Myocyte (in vitro differentiated cells): ENCODE results near the gene KRT39. TPM values are rescaled to one million over a fixed set of nuclear protein-coding genes. Genes with fewer than 3 reads are reported as not detected.
"Not testable (repeated sequence)": the region's sequence is repeated elsewhere in the genome, so short reads cannot be mapped to it uniquely, and the experiment has no call there.

Experiments
- DNase-seq: peaks from one replicate; pipeline ENCODE4 v3.0.0-alpha.2; 2012; ENCODE audit warnings: low read depth
- total RNA-seq: library from RNA; depleted of rRNA; stranded (reverse); fragments of >200 nt; gene quantifications from 2 replicates; pipeline ENCODE4 v1.2.3, GENCODE V29; 2014

The KRT39 gene
- total RNA-seq, 1 donor from 2014 or later, result not detected

GRCh38 chr17:40942553-40942952, 24.2 kb downstream of the KRT39 start:
- no peak for DNase-seq

GRCh38 chr17:40940266-40940665, 26.5 kb downstream of the KRT39 start:
- no peak for DNase-seq

- no peak for DNase-seq
These were observed 27.8 kb downstream of the KRT39 start for GRCh38 chr17:40938981-40939380.

GRCh38 chr17:40937384-40937819, 29.3 kb downstream of the KRT39 start, which contains the start of gene KRT23:
KRT23 (minus strand) TSS chr17:40937646; CDS start chr17:40936603, 1,043 bp downstream.
- DNase-seq, result no peak

- no peak for DNase-seq
These were observed 29.8 kb downstream of the KRT39 start for GRCh38 chr17:40936976-40937375.

- DNase-seq, result no peak
These were observed 30.2 kb downstream of the KRT39 start for GRCh38 chr17:40936437-40936971.

- DNase-seq, result no peak
These were observed 31.1 kb downstream of the KRT39 start for GRCh38 chr17:40935624-40936023.

- no peak for DNase-seq
These were observed 34.1 kb downstream of the KRT39 start for GRCh38 chr17:40932608-40933007.

- DNase-seq, result no peak
These were observed 35.4 kb downstream of the KRT39 start for GRCh38 chr17:40931311-40931710.

- DNase-seq, result no peak
These were observed 40.4 kb downstream of the KRT39 start for GRCh38 chr17:40926341-40926740.

GRCh38 chr17:40922239-40922638, 44.5 kb downstream of the KRT39 start:
- DNase-seq, result peak; percentile 88

- peak; percentile 65 for DNase-seq
These were observed 45.7 kb downstream of the KRT39 start for GRCh38 chr17:40921026-40921425.

GRCh38 chr17:40917116-40917515, 49.6 kb downstream of the KRT39 start:
- DNase-seq, result not testable (repeated sequence)

GRCh38 chr17:40916366-40916765, 50.4 kb downstream of the KRT39 start:
- peak; percentile 17 for DNase-seq

GRCh38 chr17:40915721-40916256, 51.0 kb downstream of the KRT39 start:
- peak; percentile 45 for DNase-seq

GRCh38 chr17:40915199-40915661, 51.5 kb downstream of the KRT39 start:
- DNase-seq, result peak; percentile 73

GRCh38 chr17:40914075-40914855, 52.5 kb downstream of the KRT39 start:
- no peak for DNase-seq

- no peak for DNase-seq
These were observed 54.1 kb downstream of the KRT39 start for GRCh38 chr17:40912486-40913210.

- peak; percentile 52 for DNase-seq
These were observed 56.3 kb downstream of the KRT39 start for GRCh38 chr17:40910441-40910841.

- no peak for DNase-seq
These were observed 57.0 kb downstream of the KRT39 start for GRCh38 chr17:40909755-40910154.

GRCh38 chr17:40909351-40909750, 57.4 kb downstream of the KRT39 start:
- DNase-seq, result peak; percentile 95
